Mammary epithelial cell (primary cell): ENCODE measurements around the gene STOX2.

Source experiments
- CTCF ChIP-seq, 2 donors: IDR thresholded peaks in 1 of 2; conservative IDR thresholded peaks in 1 of 2; 2 replicates each; pipeline ENCODE4 v1.5.1; 2011 to 2012; ENCODE audit warnings: inconsistent platforms in 2 of 2, low read length in 2 of 2, mild to moderate bottlenecking in 2 of 2, control low read depth in 1 of 2, low read depth in 1 of 2; ENCODE audit not compliant: insufficient read depth in 1 of 2; ENCODE audit errors: extremely low read depth in 1 of 2
- EZH2 ChIP-seq: IDR thresholded peaks from 2 replicates; pipeline ENCODE4 v1.6.1; 2012; ENCODE audit warnings: low read length, inconsistent platforms, borderline replicate concordance

DNA sequence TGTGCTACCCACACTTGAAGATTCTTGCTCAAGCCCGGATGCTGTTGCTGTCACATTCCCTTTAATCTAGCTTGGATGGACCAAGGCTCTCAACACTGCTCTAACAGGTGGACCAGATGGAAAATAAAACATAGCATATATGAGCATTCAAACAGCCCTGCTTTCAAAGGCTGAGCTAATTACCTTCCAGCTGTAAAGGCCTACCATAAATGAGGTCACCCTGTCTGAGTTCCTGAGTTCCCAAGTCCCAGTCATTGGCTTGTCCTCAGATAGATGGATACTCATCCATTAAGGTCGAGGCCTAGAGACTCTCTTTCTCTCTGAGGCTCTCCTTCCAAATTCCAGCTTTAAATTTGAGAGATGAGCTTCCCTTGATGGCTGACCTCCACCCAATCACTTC, 147.5 kb downstream of the STOX2 start:
- TF ChIP-seq CTCF (conservative IDR thresholded peaks at IDR 0.05 in 1 of 2, IDR thresholded peaks at IDR 0.05 in 1 of 2; ENCODE audit: extremely low read depth in 1 of 2, insufficient read depth in 1 of 2, low read depth in 1 of 2, low read length in 2 of 2), result no peak
- no peak for TF ChIP-seq EZH2
